ENCODE measurements around the gene TMEM63C.

Gene TMEM63C

DNA sequence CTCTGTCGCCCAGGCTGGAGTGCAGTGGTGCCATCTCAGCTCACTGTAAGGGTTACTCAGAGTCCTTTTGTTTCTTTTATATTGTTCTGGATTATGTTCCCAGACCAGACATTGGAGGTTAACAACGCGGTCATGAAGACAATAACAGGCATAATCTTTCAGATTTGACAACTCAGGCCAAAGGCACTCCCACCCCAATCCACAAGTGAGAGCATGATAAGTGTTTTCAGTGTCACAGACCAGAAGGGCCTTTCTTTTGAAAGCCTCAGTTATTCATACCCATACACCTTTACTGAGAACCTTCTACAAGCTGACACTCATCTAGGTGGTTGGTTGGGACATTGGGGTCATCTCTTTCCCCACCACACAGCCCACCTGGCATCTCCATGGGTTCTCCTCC lies 2.9 kb upstream of the TMEM63C start:
- H3K27ac ChIP-seq, result no peak overlapping the region
- TF ChIP-seq, protein P1, sequence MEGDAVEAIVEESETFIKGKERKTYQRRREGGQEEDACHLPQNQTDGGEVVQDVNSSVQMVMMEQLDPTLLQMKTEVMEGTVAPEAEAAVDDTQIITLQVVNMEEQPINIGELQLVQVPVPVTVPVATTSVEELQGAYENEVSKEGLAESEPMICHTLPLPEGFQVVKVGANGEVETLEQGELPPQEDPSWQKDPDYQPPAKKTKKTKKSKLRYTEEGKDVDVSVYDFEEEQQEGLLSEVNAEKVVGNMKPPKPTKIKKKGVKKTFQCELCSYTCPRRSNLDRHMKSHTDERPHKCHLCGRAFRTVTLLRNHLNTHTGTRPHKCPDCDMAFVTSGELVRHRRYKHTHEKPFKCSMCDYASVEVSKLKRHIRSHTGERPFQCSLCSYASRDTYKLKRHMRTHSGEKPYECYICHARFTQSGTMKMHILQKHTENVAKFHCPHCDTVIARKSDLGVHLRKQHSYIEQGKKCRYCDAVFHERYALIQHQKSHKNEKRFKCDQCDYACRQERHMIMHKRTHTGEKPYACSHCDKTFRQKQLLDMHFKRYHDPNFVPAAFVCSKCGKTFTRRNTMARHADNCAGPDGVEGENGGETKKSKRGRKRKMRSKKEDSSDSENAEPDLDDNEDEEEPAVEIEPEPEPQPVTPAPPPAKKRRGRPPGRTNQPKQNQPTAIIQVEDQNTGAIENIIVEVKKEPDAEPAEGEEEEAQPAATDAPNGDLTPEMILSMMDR (conservative IDR thresholded peaks at IDR 0.05), result no peak
- no peak for TF ChIP-seq ZFX (IDR thresholded peaks at IDR 0.05)

DNA sequence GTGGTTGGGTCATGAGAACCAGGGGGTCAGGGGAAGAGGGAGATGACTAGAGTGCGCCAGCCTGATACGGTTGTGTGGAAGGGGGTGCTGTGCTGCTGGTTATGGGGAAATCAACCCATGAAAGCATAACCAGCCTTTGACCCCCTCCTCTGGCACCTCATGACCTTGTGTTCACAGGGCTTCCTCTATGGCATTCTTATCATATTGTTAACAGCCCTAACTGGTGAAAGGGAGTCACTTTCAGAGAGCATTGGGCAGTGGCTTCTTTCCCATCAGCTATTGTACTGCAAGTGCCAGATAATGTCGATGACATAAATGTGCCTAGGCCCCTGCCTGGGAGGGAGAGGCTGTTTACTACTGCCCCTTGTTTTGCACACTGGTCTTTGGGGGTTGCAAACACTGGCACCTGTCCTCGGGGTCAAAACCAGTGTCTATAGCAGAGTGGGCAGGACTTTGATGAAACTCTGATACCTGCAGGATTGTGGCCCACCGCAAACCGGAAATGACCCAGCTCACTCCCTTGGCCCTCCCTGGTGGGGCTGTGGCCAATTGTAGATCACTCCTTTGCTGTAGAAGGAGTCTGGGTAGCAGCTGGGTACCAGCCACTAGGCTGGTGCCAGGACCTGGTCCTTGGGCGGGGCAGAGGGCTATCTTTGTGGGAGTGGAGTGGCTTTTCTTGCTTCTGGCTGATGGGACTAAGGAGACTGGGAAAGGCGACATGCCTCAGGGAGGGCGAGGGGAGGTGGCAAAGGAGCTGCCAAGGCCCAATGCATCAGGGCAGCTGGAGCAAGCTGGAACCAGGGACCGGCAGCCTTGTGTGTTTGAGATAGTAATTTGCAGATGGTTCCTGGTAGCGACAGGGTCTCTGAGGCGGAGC lies 634 bp upstream of the TMEM63C start:
- TF ChIP-seq, protein P1 (conservative IDR thresholded peaks at IDR 0.05), result no peak
- no peak for TF ChIP-seq ZFX (IDR thresholded peaks at IDR 0.05)
- peak overlapping the region; percentile 59; the same call in 1 of the 2 replicates for H3K27ac ChIP-seq

DNA sequence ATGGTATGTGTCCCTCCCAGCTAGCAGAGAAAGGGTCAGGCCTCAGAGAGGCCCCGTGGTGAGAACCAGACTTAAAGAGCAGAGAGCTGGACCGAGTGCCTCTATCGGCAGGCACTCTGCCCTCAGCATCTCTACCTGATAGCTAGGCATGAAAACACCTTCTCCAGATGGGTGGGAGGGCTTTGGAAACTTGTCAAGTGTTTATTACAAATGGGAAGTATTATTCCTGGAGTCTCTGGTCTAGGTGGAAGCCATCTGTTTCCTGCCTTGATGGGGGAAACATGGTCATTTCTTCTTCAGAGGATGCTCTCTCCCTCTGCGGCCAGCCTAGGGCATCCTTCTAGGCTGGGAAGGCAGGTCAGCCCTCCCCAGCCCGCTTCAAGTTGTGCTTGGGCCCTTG lies 2.3 kb downstream of the TMEM63C start:
- TF ChIP-seq, protein P1 (conservative IDR thresholded peaks at IDR 0.05), result no peak
- no peak for TF ChIP-seq ZFX (IDR thresholded peaks at IDR 0.05)
- H3K27ac ChIP-seq, result peak overlapping the region; percentile 18

DNA sequence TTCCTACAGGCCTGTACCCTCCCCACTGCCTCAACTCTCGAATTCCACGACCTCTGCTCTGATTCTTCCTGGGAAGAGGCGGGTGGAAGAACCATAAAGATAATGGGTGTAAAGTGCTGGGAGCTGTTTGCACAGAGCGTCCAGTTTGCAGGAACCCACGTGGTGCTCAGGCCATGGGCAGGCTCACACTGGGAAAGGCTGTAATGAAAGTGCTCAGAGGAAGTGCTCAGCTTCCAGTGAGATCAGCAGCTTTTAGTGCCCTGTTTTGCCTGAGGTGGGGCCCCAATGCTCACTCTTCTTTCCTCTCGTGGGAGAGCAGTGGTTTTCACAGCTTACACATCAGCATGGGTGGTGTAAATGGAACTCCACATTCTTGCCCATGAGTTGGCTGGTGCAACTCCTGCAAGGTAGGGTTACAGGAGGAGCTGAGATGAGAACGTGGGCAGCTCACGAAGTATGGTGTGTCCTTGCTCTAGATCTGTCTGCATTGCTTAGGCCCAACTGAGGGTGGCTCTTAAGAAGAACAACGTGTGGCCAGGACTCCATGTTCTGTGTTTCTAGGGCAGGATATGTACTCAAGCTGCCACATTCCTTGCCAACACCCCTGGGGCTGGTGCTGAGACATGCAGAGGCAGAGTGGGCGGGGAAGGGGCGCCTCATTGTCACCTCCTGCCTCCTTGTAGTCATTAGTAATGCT lies 2.9 kb downstream of the TMEM63C start:
- TF ChIP-seq, protein P1 (conservative IDR thresholded peaks at IDR 0.05), result no peak
- TF ChIP-seq ZFX (IDR thresholded peaks at IDR 0.05), result no peak
- H3K27ac ChIP-seq, result peak overlapping the region; percentile 18

DNA sequence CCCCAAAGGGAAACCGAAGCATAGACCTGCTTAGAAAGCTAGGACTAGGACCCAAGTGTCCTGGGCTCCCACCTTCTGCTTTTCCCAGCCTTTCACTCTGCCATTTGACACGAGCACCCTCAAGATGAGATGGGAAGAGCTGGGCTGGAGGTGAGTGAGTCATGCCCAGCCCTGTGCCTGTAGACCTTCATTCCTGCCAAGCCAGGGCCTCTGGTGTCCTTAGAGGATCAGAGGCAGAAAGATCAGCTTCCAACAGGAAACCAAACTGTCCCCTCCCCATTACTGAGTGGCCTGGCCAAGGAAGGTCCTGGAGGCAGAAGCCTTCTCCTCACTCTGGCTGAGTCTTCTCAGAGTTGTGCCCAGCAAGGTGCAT lies 3.5 kb downstream of the TMEM63C start:
- no peak for TF ChIP-seq ZFX (IDR thresholded peaks at IDR 0.05)
- TF ChIP-seq, protein P1 (conservative IDR thresholded peaks at IDR 0.05), result no peak
- H3K27ac ChIP-seq, result peak overlapping the region; percentile 18; the same call in 1 of the 2 replicates

DNA sequence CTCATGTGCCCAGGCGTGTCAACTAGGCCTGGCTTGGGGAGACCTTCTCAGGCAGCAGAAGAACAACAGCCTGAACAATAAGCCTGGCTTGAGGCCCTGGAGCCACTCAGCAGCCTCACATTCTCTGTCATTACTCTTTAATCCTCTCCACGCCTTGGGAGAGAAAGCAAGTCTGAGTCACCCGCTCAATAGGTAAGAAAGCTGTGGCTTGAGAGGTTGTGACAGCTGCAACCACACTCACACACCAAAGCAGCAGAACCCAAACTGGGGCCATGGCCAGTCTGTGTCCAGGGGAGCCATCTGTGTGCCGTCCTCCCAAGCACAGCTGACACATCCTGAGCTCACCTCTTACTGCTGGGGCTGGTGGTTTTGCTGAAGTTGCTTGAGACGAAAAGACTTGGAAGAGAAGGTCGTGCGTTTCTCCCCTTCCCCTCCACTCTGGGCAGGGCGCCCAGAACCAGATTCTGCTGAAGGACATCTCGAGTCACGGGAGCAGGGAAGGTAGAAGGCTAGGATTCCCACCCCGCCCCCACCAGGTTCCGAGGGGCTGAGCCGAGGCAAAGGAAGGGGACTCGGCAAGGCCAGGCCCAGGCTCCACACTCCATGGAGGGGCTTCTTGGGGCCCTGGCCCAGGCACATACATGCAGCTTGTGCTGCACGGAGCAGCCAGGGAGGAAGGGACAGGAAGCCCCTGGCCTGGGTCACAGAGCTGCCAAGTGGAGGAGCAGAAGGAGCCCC lies 5.5 kb downstream of the TMEM63C start:
- H3K27ac ChIP-seq, result no peak overlapping the region
- no peak for TF ChIP-seq ZFX (IDR thresholded peaks at IDR 0.05)
- TF ChIP-seq, protein P1 (conservative IDR thresholded peaks at IDR 0.05), result no peak
